Measurements from ENCODE around the gene ZNF3. TPM values are rescaled to one million over a fixed set of nuclear protein-coding genes. Genes with fewer than 3 reads are reported as not detected.
A peak's percentile ranks its signal among the peaks of the same experiment; 100 is the strongest.

Gene ZNF3
- total and polyA plus RNA-seq, 9 of the 15 experiments (the other 6 are each of a cell fraction or from before 2014, with no cell fraction given) = 30.0 to 64.9 (median 51.5) TPM

DNA sequence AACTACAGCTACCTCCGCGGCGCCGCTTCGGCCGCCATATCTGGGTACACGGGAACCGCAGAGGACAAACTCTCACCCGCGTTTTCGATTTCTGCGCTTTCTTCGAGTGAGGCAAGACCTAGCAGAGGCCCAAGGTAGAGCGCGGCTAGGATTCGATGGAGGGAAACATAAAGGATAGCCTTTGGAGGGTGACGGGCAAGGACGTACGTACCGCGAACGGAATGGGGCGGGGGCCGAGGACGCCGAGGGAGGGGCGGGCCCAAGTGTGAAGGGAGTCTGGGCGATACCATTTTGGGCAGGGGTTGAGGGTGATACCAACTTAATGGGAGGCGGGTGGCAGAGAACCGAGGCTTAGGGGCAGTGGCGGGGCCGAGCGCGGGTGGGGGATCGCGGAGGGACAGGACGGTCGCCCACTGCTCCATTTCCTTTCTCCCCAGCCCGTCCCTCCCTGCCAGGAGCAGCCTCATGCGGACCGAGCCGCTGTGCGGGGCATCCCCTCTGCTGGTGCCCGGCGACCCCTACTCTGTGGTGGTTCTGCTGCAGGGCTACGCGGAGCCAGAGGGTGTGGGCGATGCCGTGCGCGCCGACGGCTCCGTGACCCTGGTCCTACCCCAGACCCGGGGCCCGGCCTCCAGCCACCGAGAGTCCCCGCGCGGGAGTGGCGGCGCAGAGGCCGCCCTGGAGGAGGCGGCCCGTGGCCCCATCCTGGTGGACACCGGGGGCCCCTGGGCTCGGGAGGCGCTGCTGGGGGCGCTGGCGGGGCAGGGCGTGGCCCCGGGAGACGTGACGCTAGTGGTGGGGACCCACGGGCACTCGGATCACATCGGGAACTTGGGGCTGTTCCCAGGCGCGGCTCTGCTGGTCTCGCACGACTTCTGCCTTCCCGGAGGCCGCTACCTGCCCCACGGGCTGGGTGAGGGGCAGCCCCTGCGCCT, 45.7 kb upstream of the ZNF3 start, which contains the start of gene MBLAC1 (continued):
- TF ChIP-seq RBM14 (IDR thresholded peaks at IDR 0.05; ENCODE audit: borderline replicate concordance, insufficient read depth, low read depth, low read length) = no peak
- TF ChIP-seq CXXC5 (CRISPR knock-in tag; IDR thresholded peaks at IDR 0.05) = peak; percentile 87
- 0 out of 2 replicates have a peak, but pooled peaks have one; percentile 2 for TF ChIP-seq ZBED1 (IDR thresholded peaks at IDR 0.05)
- 0 out of 2 replicates have a peak, but pooled peaks have one; percentile 33 for TF ChIP-seq HEY1 (CRISPR knock-in tag; IDR thresholded peaks at IDR 0.05; ENCODE audit: borderline replicate concordance)
- TF ChIP-seq, protein P1, sequence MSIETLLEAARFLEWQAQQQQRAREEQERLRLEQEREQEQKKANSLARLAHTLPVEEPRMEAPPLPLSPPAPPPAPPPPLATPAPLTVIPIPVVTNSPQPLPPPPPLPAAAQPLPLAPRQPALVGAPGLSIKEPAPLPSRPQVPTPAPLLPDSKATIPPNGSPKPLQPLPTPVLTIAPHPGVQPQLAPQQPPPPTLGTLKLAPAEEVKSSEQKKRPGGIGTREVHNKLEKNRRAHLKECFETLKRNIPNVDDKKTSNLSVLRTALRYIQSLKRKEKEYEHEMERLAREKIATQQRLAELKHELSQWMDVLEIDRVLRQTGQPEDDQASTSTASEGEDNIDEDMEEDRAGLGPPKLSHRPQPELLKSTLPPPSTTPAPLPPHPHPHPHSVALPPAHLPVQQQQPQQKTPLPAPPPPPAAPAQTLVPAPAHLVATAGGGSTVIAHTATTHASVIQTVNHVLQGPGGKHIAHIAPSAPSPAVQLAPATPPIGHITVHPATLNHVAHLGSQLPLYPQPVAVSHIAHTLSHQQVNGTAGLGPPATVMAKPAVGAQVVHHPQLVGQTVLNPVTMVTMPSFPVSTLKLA (conservative IDR thresholded peaks at IDR 0.05) = peak; percentile 75 to 77
- TF ChIP-seq, protein P2, sequence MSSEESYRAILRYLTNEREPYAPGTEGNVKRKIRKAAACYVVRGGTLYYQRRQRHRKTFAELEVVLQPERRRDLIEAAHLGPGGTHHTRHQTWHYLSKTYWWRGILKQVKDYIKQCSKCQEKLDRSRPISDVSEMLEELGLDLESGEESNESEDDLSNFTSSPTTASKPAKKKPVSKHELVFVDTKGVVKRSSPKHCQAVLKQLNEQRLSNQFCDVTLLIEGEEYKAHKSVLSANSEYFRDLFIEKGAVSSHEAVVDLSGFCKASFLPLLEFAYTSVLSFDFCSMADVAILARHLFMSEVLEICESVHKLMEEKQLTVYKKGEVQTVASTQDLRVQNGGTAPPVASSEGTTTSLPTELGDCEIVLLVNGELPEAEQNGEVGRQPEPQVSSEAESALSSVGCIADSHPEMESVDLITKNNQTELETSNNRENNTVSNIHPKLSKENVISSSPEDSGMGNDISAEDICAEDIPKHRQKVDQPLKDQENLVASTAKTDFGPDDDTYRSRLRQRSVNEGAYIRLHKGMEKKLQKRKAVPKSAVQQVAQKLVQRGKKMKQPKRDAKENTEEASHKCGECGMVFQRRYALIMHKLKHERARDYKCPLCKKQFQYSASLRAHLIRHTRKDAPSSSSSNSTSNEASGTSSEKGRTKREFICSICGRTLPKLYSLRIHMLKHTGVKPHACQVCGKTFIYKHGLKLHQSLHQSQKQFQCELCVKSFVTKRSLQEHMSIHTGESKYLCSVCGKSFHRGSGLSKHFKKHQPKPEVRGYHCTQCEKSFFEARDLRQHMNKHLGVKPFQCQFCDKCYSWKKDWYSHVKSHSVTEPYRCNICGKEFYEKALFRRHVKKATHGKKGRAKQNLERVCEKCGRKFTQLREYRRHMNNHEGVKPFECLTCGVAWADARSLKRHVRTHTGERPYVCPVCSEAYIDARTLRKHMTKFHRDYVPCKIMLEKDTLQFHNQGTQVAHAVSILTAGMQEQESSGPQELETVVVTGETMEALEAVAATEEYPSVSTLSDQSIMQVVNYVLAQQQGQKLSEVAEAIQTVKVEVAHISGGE (CRISPR knock-in tag; IDR thresholded peaks at IDR 0.05) = peak in 2 of 3 experiments; percentile 44 to 90; a peak in 2 of 6 replicates
- TF ChIP-seq NBN (IDR thresholded peaks at IDR 0.05; ENCODE audit: low read depth) = peak; percentile 86; the same call in 1 of the 2 replicates
- peak; percentile 57 to 98; a peak in 3 of 4 replicates for TF ChIP-seq NONO (IDR thresholded peaks at IDR 0.05; ENCODE audit: low read depth in 2 of 2, low read length in 1 of 2)
- TF ChIP-seq RBBP5 (IDR thresholded peaks at IDR 0.05; ENCODE audit: borderline replicate concordance, insufficient read depth, low read length, poor library complexity, severe bottlenecking) = peak; percentile 46
- 0 out of 4 replicates have a peak, but pooled peaks of 1 of the 2 experiments have one; percentile 0 for TF ChIP-seq FOXA3 (CRISPR knock-in tag; conservative IDR thresholded peaks at IDR 0.05 in 1 of 2, IDR thresholded peaks at IDR 0.05 in 1 of 2)
- TF ChIP-seq ATF1 (CRISPR knock-in tag; IDR thresholded peaks at IDR 0.05) = no peak
- peak; percentile 83 for TF ChIP-seq ATF1 (tag; IDR thresholded peaks at IDR 0.05)
- peak; percentile 91 to 93 for TF ChIP-seq MAZ (CRISPR knock-in tag; conservative IDR thresholded peaks at IDR 0.05 in 1 of 2, IDR thresholded peaks at IDR 0.05 in 1 of 2)
- TF ChIP-seq ZNF431 (CRISPR knock-in tag; IDR thresholded peaks at IDR 0.05) = no peak
- no peak for TF ChIP-seq NR2F6 (CRISPR knock-in tag; IDR thresholded peaks at IDR 0.05)
- no peak; the same call in 1 of the 2 replicates for TF ChIP-seq CBFA2T3 (IDR thresholded peaks at IDR 0.05)
- TF ChIP-seq, protein P3, sequence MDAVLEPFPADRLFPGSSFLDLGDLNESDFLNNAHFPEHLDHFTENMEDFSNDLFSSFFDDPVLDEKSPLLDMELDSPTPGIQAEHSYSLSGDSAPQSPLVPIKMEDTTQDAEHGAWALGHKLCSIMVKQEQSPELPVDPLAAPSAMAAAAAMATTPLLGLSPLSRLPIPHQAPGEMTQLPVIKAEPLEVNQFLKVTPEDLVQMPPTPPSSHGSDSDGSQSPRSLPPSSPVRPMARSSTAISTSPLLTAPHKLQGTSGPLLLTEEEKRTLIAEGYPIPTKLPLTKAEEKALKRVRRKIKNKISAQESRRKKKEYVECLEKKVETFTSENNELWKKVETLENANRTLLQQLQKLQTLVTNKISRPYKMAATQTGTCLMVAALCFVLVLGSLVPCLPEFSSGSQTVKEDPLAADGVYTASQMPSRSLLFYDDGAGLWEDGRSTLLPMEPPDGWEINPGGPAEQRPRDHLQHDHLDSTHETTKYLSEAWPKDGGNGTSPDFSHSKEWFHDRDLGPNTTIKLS (IDR thresholded peaks at IDR 0.05; ENCODE audit: borderline replicate concordance, low read depth) = 0 out of 2 replicates have a peak, but pooled peaks have one; percentile 11
- peak; percentile 7; the same call in 1 of the 2 replicates for TF ChIP-seq BCOR (IDR thresholded peaks at IDR 0.05)
- TF ChIP-seq SIX5 (IDR thresholded peaks at IDR 0.05; ENCODE audit: borderline replicate concordance in 1 of 2, insufficient read depth in 1 of 2, low read depth in 1 of 2, low read length in 2 of 2) = peak in 1 of 2 experiments; percentile 39; a peak in 1 of 4 replicates
